MM.1S (cell line): ENCODE measurements around the gene NT5M.

Source experiments
- DNase-seq: peaks from one replicate; pipeline ENCODE4 v3.0.0-alpha.2; 2015
- H2AFZ ChIP-seq: fragments of 300-600 bp; sonication (generic); 2 replicates; pipeline ENCODE4 v1.6.0; 2016; ENCODE audit warnings: antibody characterized with exemption, low read length
- H3F3A ChIP-seq: fragments of 300-600 bp; sonication (generic); 2 replicates; pipeline ENCODE4 v1.6.1; 2016; ENCODE audit warnings: mild to moderate bottlenecking, antibody characterized with exemption, low read length, moderate library complexity, mixed read lengths; ENCODE audit not compliant: insufficient read depth
- H3K27ac ChIP-seq: fragments of 300-600 bp; sonication (generic); 2 replicates; pipeline ENCODE4 v1.5.1; 2016; ENCODE audit warnings: mild to moderate bottlenecking, low read length
- H3K27me3 ChIP-seq: fragments of 300-600 bp; sonication (generic); replicated peaks from 2 replicates; pipeline ENCODE4 v1.6.0; 2016; ENCODE audit warnings: low read length; ENCODE audit not compliant: insufficient read depth
- H3K36me3 ChIP-seq: fragments of 300-600 bp; sonication (generic); replicated peaks from 2 replicates; pipeline ENCODE4 v1.6.1; 2016; ENCODE audit warnings: mild to moderate bottlenecking, low read length, mixed read lengths; ENCODE audit not compliant: insufficient read depth
- H3K4me1 ChIP-seq: fragments of 300-600 bp; sonication (generic); 2 replicates; pipeline ENCODE4 v1.6.1; 2016; ENCODE audit warnings: low read length, mixed read lengths
- H3K4me2 ChIP-seq: fragments of 300-600 bp; sonication (generic); 2 replicates; pipeline ENCODE4 v1.6.0; 2016; ENCODE audit warnings: low read depth, low read length
- H3K4me3 ChIP-seq: fragments of 300-600 bp; sonication (generic); 2 replicates; pipeline ENCODE4 v1.5.1; 2016; ENCODE audit warnings: low read length, mixed read lengths
- H3K79me2 ChIP-seq: fragments of 300-600 bp; sonication (generic); 2 replicates; pipeline ENCODE4 v1.6.1; 2016; ENCODE audit warnings: mixed run types, low read length, mixed read lengths
- H3K9ac ChIP-seq: fragments of 300-600 bp; sonication (generic); 2 replicates; pipeline ENCODE4 v1.6.1; 2016; ENCODE audit warnings: low read length, mixed read lengths
- H3K9me2 ChIP-seq: fragments of 300-600 bp; sonication (generic); replicated peaks from 2 replicates; pipeline ENCODE4 v1.6.1; 2016; ENCODE audit warnings: mild to moderate bottlenecking, low read length, mixed read lengths; ENCODE audit not compliant: insufficient read depth
- H3K9me3 ChIP-seq: fragments of 300-600 bp; sonication (generic); replicated peaks from 2 replicates; pipeline ENCODE4 v1.6.1; 2016; ENCODE audit warnings: mild to moderate bottlenecking, low read length, mixed read lengths; ENCODE audit not compliant: insufficient read depth
- H4K20me1 ChIP-seq: fragments of 300-600 bp; sonication (generic); 2 replicates; pipeline ENCODE4 v1.6.1; 2016; ENCODE audit warnings: mild to moderate bottlenecking, low read length, moderate library complexity, mixed read lengths; ENCODE audit not compliant: insufficient read depth
- CTCF ChIP-seq: fragments of 300-600 bp; sonication (generic); IDR thresholded peaks from 2 replicates; pipeline ENCODE4 v1.5.1; 2016; ENCODE audit warnings: antibody characterized with exemption, low read length, mixed read lengths
- EZH2 ChIP-seq: fragments of 300-600 bp; sonication (generic); optimal IDR thresholded peaks from 2 replicates; pipeline ENCODE3; 2017; ENCODE audit warnings: low read depth, mild to moderate bottlenecking, antibody characterized with exemption, low read length, mixed read lengths
- EZH2phosphoT487 ChIP-seq: fragments of 300-600 bp; sonication (generic); IDR thresholded peaks from 2 replicates; pipeline ENCODE4 v1.6.1; 2018; ENCODE audit warnings: antibody characterized with exemption, low read length

NT5M gene

GRCh38 chr17:17365476-17366110 lies 62.4 kb downstream of the NT5M start:
- H3K9ac ChIP-seq = no peak overlapping the region
- peaks cover 7% of the 10 kb centered on the region; the same call in 1 of the 2 replicates for H3K27me3 ChIP-seq
- H3K79me2 ChIP-seq = no peaks in the 10 kb centered on the region
- TF ChIP-seq CTCF (no peak), EZH2phosphoT487 (no peak), EZH2 (no peak)
- no peak overlapping the region for H2AFZ ChIP-seq
- H3F3A ChIP-seq = no peaks in the 10 kb centered on the region
- H3K27ac ChIP-seq = no peak overlapping the region
- H3K4me2 ChIP-seq = no peak overlapping the region
- no peaks in the 10 kb centered on the region for H3K9me3 ChIP-seq
- no peaks in the 10 kb centered on the region for H3K4me1 ChIP-seq
- no peak for DNase-seq
- no peaks in the 10 kb centered on the region for H3K36me3 ChIP-seq
- H3K4me3 ChIP-seq = no peak overlapping the region
- H3K9me2 ChIP-seq = no peaks in the 10 kb centered on the region
- no peaks in the 10 kb centered on the region for H4K20me1 ChIP-seq

GRCh38 chr17:17366235-17366634 lies 63.1 kb downstream of the NT5M start:
- Histone ChIP-seq H3K9ac (no peak overlapping the region), H3K9me3 (no peaks in the 10 kb centered on the region), H3K27ac (no peak overlapping the region), H3K9me2 (no peaks in the 10 kb centered on the region), H3K4me3 (no peak overlapping the region), H3K27me3 (peaks cover 7% of the 10 kb centered on the region; the same call in 1 of the 2 replicates), H2AFZ (no peak overlapping the region), H3K79me2 (no peaks in the 10 kb centered on the region), H4K20me1 (no peaks in the 10 kb centered on the region), H3F3A (no peaks in the 10 kb centered on the region), H3K36me3 (no peaks in the 10 kb centered on the region), H3K4me1 (no peaks in the 10 kb centered on the region), H3K4me2 (no peak overlapping the region)
- DNase-seq = no peak
- TF ChIP-seq EZH2phosphoT487 (no peak), CTCF (no peak), EZH2 (no peak)

- Histone ChIP-seq H3K27ac (no peak overlapping the region), H3K4me1 (no peaks in the 10 kb centered on the region), H4K20me1 (no peaks in the 10 kb centered on the region), H3K9me2 (no peaks in the 10 kb centered on the region), H3K79me2 (no peaks in the 10 kb centered on the region), H2AFZ (no peak overlapping the region), H3K9me3 (no peaks in the 10 kb centered on the region), H3K9ac (no peak overlapping the region), H3K27me3 (peaks cover 7% of the 10 kb centered on the region; the same call in 1 of the 2 replicates), H3K36me3 (no peaks in the 10 kb centered on the region), H3F3A (no peaks in the 10 kb centered on the region), H3K4me3 (no peak overlapping the region), H3K4me2 (no peak overlapping the region)
- no peak for TF ChIP-seq CTCF
- no peak for TF ChIP-seq EZH2
- TF ChIP-seq EZH2phosphoT487 = no peak
- no peak for DNase-seq
Observed at GRCh38 chr17:17366941-17367875, 64.0 kb downstream of the NT5M start.
